H7 (cell line): Measurements from ENCODE around the gene SHANK3. TPM values are rescaled to one million over a fixed set of nuclear protein-coding genes. Genes with fewer than 3 reads are reported as not detected.

Experiments used
- DNase-seq: peaks from one replicate; pipeline ENCODE4 v3.0.0; 2012
- H3K27me3 ChIP-seq: 2 replicates; pipeline ENCODE4 v1.6.0; 2011; ENCODE audit warnings: mild to moderate bottlenecking, low read length; ENCODE audit not compliant: control insufficient read depth, insufficient read depth
- H3K36me3 ChIP-seq: replicated peaks from 2 replicates; pipeline ENCODE4 v1.5.1; 2011; ENCODE audit warnings: low read length; ENCODE audit not compliant: control insufficient read depth, insufficient read depth
- H3K4me3 ChIP-seq: 2 replicates; pipeline ENCODE4 v1.5.1; 2011; ENCODE audit warnings: low read depth, mild to moderate bottlenecking, control low read depth, low read length, moderate library complexity; ENCODE audit not compliant: insufficient read depth
- total RNA-seq: library from RNA; depleted of rRNA; stranded (reverse); fragments of >200 nt; shearing (Covaris generic); gene quantifications from 2 replicates; pipeline ENCODE4 v1.2.3, GENCODE V29; 2014

Gene SHANK3
- total RNA-seq, 1 experiment from 2014 or later, result 1.8 TPM

GRCh38 chr22:50670914-50671538, 1.6 kb upstream of the SHANK3 start:
- no peak overlapping the region for H3K4me3 ChIP-seq
- peak; percentile 63 for DNase-seq
- peaks cover 32% of the 10 kb centered on the region for H3K27me3 ChIP-seq
- no peaks in the 10 kb centered on the region for H3K36me3 ChIP-seq

- Histone ChIP-seq H3K36me3 (no peaks in the 10 kb centered on the region), H3K27me3 (peaks cover 36% of the 10 kb centered on the region)
- peak; percentile 49 for DNase-seq
Observed at GRCh38 chr22:50671641-50672040, 982 bp upstream of the SHANK3 start.

GRCh38 chr22:50672041-50672440, 582 bp upstream of the SHANK3 start:
- Histone ChIP-seq H3K36me3 (no peaks in the 10 kb centered on the region), H3K27me3 (peaks cover 36% of the 10 kb centered on the region), H3K4me3 (no peak overlapping the region)
- DNase-seq, result no peak

More at GRCh38 chr22:50671641-50672040, 982 bp upstream of the SHANK3 start:
- H3K4me3 ChIP-seq, result no peak overlapping the region

GRCh38 chr22:50673231-50674129, 857 bp downstream of the SHANK3 start:
- H3K4me3 ChIP-seq, result peak overlapping the region; percentile 53
- DNase-seq, result peak; percentile 91
- H3K27me3 ChIP-seq, result peaks cover 36% of the 10 kb centered on the region
- no peaks in the 10 kb centered on the region for H3K36me3 ChIP-seq

- DNase-seq, result peak; percentile 94
- Histone ChIP-seq H3K36me3 (no peaks in the 10 kb centered on the region), H3K27me3 (peaks cover 36% of the 10 kb centered on the region), H3K4me3 (peak overlapping the region; percentile 53)
Observed at GRCh38 chr22:50674130-50674500, 1.5 kb downstream of the SHANK3 start.

GRCh38 chr22:50674606-50675552, 2.3 kb downstream of the SHANK3 start:
- Histone ChIP-seq H3K36me3 (no peaks in the 10 kb centered on the region), H3K27me3 (peaks cover 36% of the 10 kb centered on the region), H3K4me3 (peak overlapping the region; percentile 51)
- peak; percentile 99 for DNase-seq

- peak overlapping the region; percentile 51 for H3K4me3 ChIP-seq
- no peak for DNase-seq
- H3K36me3 ChIP-seq, result no peaks in the 10 kb centered on the region
- peaks cover 36% of the 10 kb centered on the region for H3K27me3 ChIP-seq
Observed at GRCh38 chr22:50675553-50676179, 3.0 kb downstream of the SHANK3 start.

- DNase-seq, result no peak
- Histone ChIP-seq H3K36me3 (no peaks in the 10 kb centered on the region), H3K4me3 (no peak overlapping the region), H3K27me3 (peaks cover 36% of the 10 kb centered on the region)
Observed at GRCh38 chr22:50676180-50676636, 3.6 kb downstream of the SHANK3 start.

GRCh38 chr22:50676661-50677492, 4.3 kb downstream of the SHANK3 start:
- DNase-seq, result no peak
- peaks cover 30% of the 10 kb centered on the region for H3K27me3 ChIP-seq
- no peak overlapping the region for H3K4me3 ChIP-seq
- no peaks in the 10 kb centered on the region for H3K36me3 ChIP-seq

GRCh38 chr22:50677493-50678217, 5.0 kb downstream of the SHANK3 start:
- no peak for DNase-seq
- H3K27me3 ChIP-seq, result peaks cover 24% of the 10 kb centered on the region

GRCh38 chr22:50678218-50678650, 5.6 kb downstream of the SHANK3 start:
- H3K4me3 ChIP-seq, result no peak overlapping the region
- H3K36me3 ChIP-seq, result no peaks in the 10 kb centered on the region
- no peak for DNase-seq
- peaks cover 19% of the 10 kb centered on the region for H3K27me3 ChIP-seq

More at GRCh38 chr22:50677493-50678217, 5.0 kb downstream of the SHANK3 start:
- no peak overlapping the region for H3K4me3 ChIP-seq
- H3K36me3 ChIP-seq, result no peaks in the 10 kb centered on the region

GRCh38 chr22:50678651-50679521, 6.3 kb downstream of the SHANK3 start:
- H3K27me3 ChIP-seq, result peaks cover 12% of the 10 kb centered on the region

More at GRCh38 chr22:50678651-50679521, 6.3 kb downstream of the SHANK3 start:
- Histone ChIP-seq H3K4me3 (no peak overlapping the region), H3K36me3 (no peaks in the 10 kb centered on the region)
- DNase-seq, result peak; percentile 35
